K562 (cell line): ENCODE data around the gene PCSK6. TPM values are rescaled to one million over a fixed set of nuclear protein-coding genes. Genes with fewer than 3 reads are reported as not detected.

Experiments used
- ATAC-seq: fragments of 200-7000 bp; cut with Tn5 transposase; 3 replicates; pipeline ENCODE4 v1.9.1; 2020; ENCODE audit warnings: moderate library complexity
- BruUV-seq: library from RNA; stranded (reverse); fragments of 400-500 nt; replicated peaks from 2 replicates; lab custom pipeline; 2021; lab: Mats Ljungman, UMichigan
- CTCF ChIA-PET: fragments of 300-600 bp; formaldehyde crosslinking; extraction: SDS; loops from one replicate; lab custom pipeline; 2021; ENCODE audit warnings: low intra/inter-chr PET ratio; lab: Yijun Ruan, JAX
- POLR2A ChIA-PET: fragments of 300-600, 350-650 bp; sonication (Branson Sonifier 250); formaldehyde crosslinking; extraction: SDS; loops from one replicate; lab custom pipeline; 2021; ENCODE audit warnings: antibody characterized with exemption, inconsistent platforms; lab: Yijun Ruan, JAX
- DNase-seq, 4 experiments: peaks; one replicate each; pipeline versions ENCODE4 v3.0.0 to v3.0.0-alpha.2; 2011 to 2018; ENCODE audit warnings: low spot score in 3 of 4, mixed read lengths in 3 of 4; ENCODE audit errors: extremely low read depth in 1 of 4
- FAIRE-seq: peaks from 2 replicates; lab custom pipeline; 2011; peaks lifted over from hg19 to GRCh38; lab: Jason Lieb, UNC
- H2AFZ ChIP-seq: 2 replicates; pipeline ENCODE4 v1.6.0; 2011; ENCODE audit warnings: low read depth, low read length, control low read depth, inconsistent platforms
- H3K27ac ChIP-seq: fragments of 200-600 bp; 3 replicates; pipeline ENCODE4 v1.8.0; 2011; ENCODE audit warnings: low read depth, mild to moderate bottlenecking, control low read depth, inconsistent platforms, low read length, moderate library complexity, mixed read lengths; ENCODE audit errors: extremely low read depth
- H3K27me3 ChIP-seq, 2 experiments: fragments of 300-600 bp in 1 of 2; 2 replicates in 1 of 2; 3 replicates in 1 of 2; pipeline versions ENCODE4 v1.6.0 to v1.8.0; 2011; ENCODE audit warnings: inconsistent platforms in 2 of 2, low read length in 2 of 2, mild to moderate bottlenecking in 1 of 2, mixed read lengths in 1 of 2, moderate library complexity in 1 of 2; ENCODE audit not compliant: control insufficient read depth in 2 of 2, insufficient read depth in 2 of 2
- H3K36me3 ChIP-seq: fragments of 300-600 bp; 3 replicates; pipeline ENCODE4 v1.8.0; 2011; ENCODE audit warnings: mild to moderate bottlenecking, low read length, inconsistent platforms; ENCODE audit not compliant: control insufficient read depth, insufficient read depth
- H3K4me1 ChIP-seq, 2 experiments: fragments of 200-600 bp in 1 of 2; replicated peaks in 1 of 2; 2 replicates in 1 of 2; 3 replicates in 1 of 2; pipeline versions ENCODE4 v1.5.1 to v1.8.0; 2011; ENCODE audit warnings: inconsistent platforms in 2 of 2, low read length in 2 of 2, mild to moderate bottlenecking in 1 of 2, mixed read lengths in 1 of 2, moderate library complexity in 1 of 2; ENCODE audit not compliant: control insufficient read depth in 2 of 2, insufficient read depth in 2 of 2
- H3K4me2 ChIP-seq: 2 replicates; pipeline ENCODE4 v1.6.1; 2011; ENCODE audit warnings: low read length, control low read depth, inconsistent platforms, mixed read lengths; ENCODE audit not compliant: insufficient read depth
- H3K4me3 ChIP-seq: fragments of 200-600 bp; sonication (generic), shearing (Covaris generic); 2 replicates; pipeline ENCODE4 v1.5.1; 2016; ENCODE audit warnings: control low read depth, inconsistent platforms
- H3K79me2 ChIP-seq: fragments of 200-600 bp; 3 replicates; pipeline ENCODE4 v1.8.0; 2011; ENCODE audit warnings: low read length, inconsistent platforms; ENCODE audit not compliant: control insufficient read depth, insufficient read depth
- H3K9ac ChIP-seq, 2 experiments: 2 replicates each; pipeline versions ENCODE4 v1.6.0 to v1.6.1; 2011; ENCODE audit warnings: low read depth in 2 of 2, low read length in 2 of 2, control low read depth in 1 of 2, inconsistent platforms in 1 of 2, mild to moderate bottlenecking in 1 of 2, mixed read lengths in 1 of 2; ENCODE audit not compliant: insufficient read depth in 1 of 2
- H3K9me1 ChIP-seq: one replicate; pipeline ENCODE4 v1.6.0; 2011; ENCODE audit warnings: inconsistent platforms, mild to moderate bottlenecking, low read length, moderate library complexity; ENCODE audit not compliant: control insufficient read depth, insufficient read depth
- H3K9me3 ChIP-seq: replicated peaks from 2 replicates; pipeline ENCODE4 v1.5.1; 2011; ENCODE audit warnings: low read depth, low read length, inconsistent platforms; ENCODE audit not compliant: control insufficient read depth, insufficient read depth
- H4K20me1 ChIP-seq: replicated peaks from 2 replicates; pipeline ENCODE4 v1.6.1; 2011; ENCODE audit warnings: low read length, inconsistent platforms, mixed read lengths; ENCODE audit not compliant: control insufficient read depth, insufficient read depth
- MCM7 ChIP-seq, 2 experiments: fragments of 450-650 bp; IDR thresholded peaks; 2 replicates each; pipeline ENCODE4 v1.6.1; 2016 to 2018
- PHF21A ChIP-seq: fragments of 450-650 bp; IDR thresholded peaks from 2 replicates; pipeline ENCODE4 v1.6.1; 2017; ENCODE audit warnings: low read depth, borderline replicate concordance
- RAD21 ChIP-seq, 2 experiments: fragments of 250-450 bp in 1 of 2; fragments of 450-650 bp in 1 of 2; sonication (Bioruptor Pico) in 1 of 2; formaldehyde crosslinking in 1 of 2; IDR thresholded peaks in 1 of 2; conservative IDR thresholded peaks in 1 of 2; 2 replicates each; pipeline versions ENCODE4 v1.4.0 to v1.8.0; 2020 to 2022; ENCODE audit warnings: mild to moderate bottlenecking in 2 of 2, moderate library complexity in 1 of 2
- RBM17 ChIP-seq: fragments of 200-400 bp; formaldehyde crosslinking; IDR thresholded peaks from 2 replicates; pipeline ENCODE4 v1.6.1; 2017; ENCODE audit warnings: low read depth, mild to moderate bottlenecking, low read length, borderline replicate concordance
- SAP30 ChIP-seq: fragments of 200-600 bp; sonication (generic); IDR thresholded peaks from 2 replicates; pipeline ENCODE4 v1.6.1; 2012; ENCODE audit warnings: borderline replicate concordance, low read depth, mild to moderate bottlenecking, moderate library complexity, low read length, control low read depth, inconsistent platforms; ENCODE audit not compliant: insufficient read depth, poor library complexity, severe bottlenecking
- SUPT5H ChIP-seq: fragments of 450-650 bp; IDR thresholded peaks from 2 replicates; pipeline ENCODE4 v1.6.1; 2016
- TAF9B ChIP-seq: fragments of 450-650 bp; IDR thresholded peaks from 2 replicates; pipeline ENCODE4 v1.6.1; 2018; ENCODE audit warnings: mild to moderate bottlenecking; ENCODE audit not compliant: partially characterized antibody
- ZBTB7A ChIP-seq: IDR thresholded peaks from 2 replicates; pipeline ENCODE4 v1.6.1; 2011; ENCODE audit warnings: low read depth, mild to moderate bottlenecking, low read length, moderate library complexity, borderline replicate concordance; ENCODE audit not compliant: control insufficient read depth
- ZNF551 ChIP-seq: fragments of 250-450 bp; sonication (Bioruptor Pico); IDR thresholded peaks from 2 replicates; pipeline ENCODE4 v1.5.0; 2021; ENCODE audit warnings: mild to moderate bottlenecking, moderate library complexity
- ZNF655 ChIP-seq: fragments of 250-450 bp; sonication (Bioruptor Pico); IDR thresholded peaks from 2 replicates; pipeline ENCODE4 v1.5.0; 2021
- WGBS: fragments of 100-300 bp; shearing (Covaris generic); methylation state at CpG from one replicate; pipeline ENCODE4 v1.1.6; 2016; ENCODE audit warnings: low coverage, mixed read lengths; ENCODE audit not compliant: insufficient coverage; ENCODE audit errors: missing lambda C conversion rate; 5-methylcytosine and 5-hydroxymethylcytosine counted together
- in situ Hi-C: fragments of 300-500 bp; cut with MboI; formaldehyde crosslinking; loops from 4 replicates; pipeline ENCODE4 v1.15.0; 2018; ENCODE audit warnings: inconsistent platforms, mixed read lengths
- intact Hi-C: fragments of 100-400 bp; cut with micrococcal nuclease; formaldehyde crosslinking; loops from 2 replicates; pipeline ENCODE4 v1.14.2; 2022
- polyA plus RNA-seq, 8 experiments: library from polyadenylated mRNA; depleted of rRNA in 4 of 8; stranded (reverse) in 5 of 8; unstranded in 3 of 8; fragments of >200 nt; fragmentation: Nextera tagmentation in 2 of 8; fragmentation: Illumina TruSeq in 1 of 8; extraction: Ambion mirVana in 2 of 8; extraction: Trizol in 1 of 8; gene quantifications; 2 replicates each; pipeline versions ENCODE4 v1.2.1 to v1.2.3, GENCODE V29; 2011 to 2014; ENCODE audit warnings: inconsistent platforms in 1 of 8, missing spikeins in 1 of 8
- total RNA-seq, 7 experiments: library from RNA; depleted of rRNA in 6 of 7; stranded (reverse); fragments of >200 nt in 6 of 7; fragmentation: Illumina TruSeq in 2 of 7; extraction: Trizol in 2 of 7; gene quantifications; 2 replicates each; pipeline versions ENCODE4 v1.2.1 to v1.2.3, GENCODE V29; 2011 to 2021; ENCODE audit warnings: low replicate concordance in 1 of 7
- TF ChIP-seq, protein P1 (sequence below): fragments of 450-650 bp; IDR thresholded peaks from 2 replicates; pipeline ENCODE4 v1.6.1; 2017; ENCODE audit warnings: mild to moderate bottlenecking, moderate library complexity

The PCSK6 gene
- total and polyA plus RNA-seq, 9 of the 15 experiments (the other 6 are each of a cell fraction or from before 2014, with no cell fraction given): 2.2 to 32.6 (median 14.5) TPM

- no peak overlapping the region for H3K4me2 ChIP-seq
- no peak for TF ChIP-seq ZNF655
- DNase-seq (no peak), ATAC-seq (no peak), FAIRE-seq (no peak)
- WGBS: 47% methylated on average over 6 of the region's 6 CpGs
- H2AFZ ChIP-seq: no peak overlapping the region
- H3K79me2 ChIP-seq: peaks cover 23% of the 10 kb centered on the region
- H3K27me3 ChIP-seq: peaks cover 0 to 23% of the 10 kb centered on the region in 2 experiments; a peak in 1 of 5 replicates
- in situ Hi-C loops (no loop called here), intact Hi-C loops (no loop called here)
- H3K9ac ChIP-seq: no peak overlapping the region
- peaks cover 14% of the 10 kb centered on the region; the same call in 1 of the 2 replicates for H4K20me1 ChIP-seq
- peaks cover under 1 to 28% of the 10 kb centered on the region in 2 experiments; a peak in 4 of 5 replicates for H3K4me1 ChIP-seq
- H3K27ac ChIP-seq: no peak overlapping the region
- no TSS peak for BruUV-seq
- H3K4me3 ChIP-seq: no peak overlapping the region
- ChIA-PET CTCF (no interaction called here), POLR2A (interaction anchor here (0.7 to 2.2 kb wide), 6 partner anchors 9 to 68 kb away, joined by 3 to 7 read pairs (median 4); no protein-coding TSS in a partner anchor)
- no peaks in the 10 kb centered on the region for H3K9me3 ChIP-seq
- H3K36me3 ChIP-seq: peaks cover 29% of the 10 kb centered on the region
- no peaks in the 10 kb centered on the region for H3K9me1 ChIP-seq
These were observed 6.0 kb downstream of the PCSK6 start for GRCh38 chr15:101483462-101483861.

GRCh38 chr15:101482526-101483371 lies 6.8 kb downstream of the PCSK6 start:
- Histone ChIP-seq H3K4me2 (no peak overlapping the region), H3K27ac (no peak overlapping the region), H3K36me3 (peaks cover 29% of the 10 kb centered on the region), H3K9me1 (no peaks in the 10 kb centered on the region), H3K4me3 (no peak overlapping the region), H3K27me3 (peaks cover 0 to 23% of the 10 kb centered on the region in 2 experiments; a peak in 1 of 5 replicates), H3K9ac (no peak overlapping the region; a peak in 1 of 4 replicates), H3K79me2 (peaks cover 23% of the 10 kb centered on the region), H3K9me3 (no peaks in the 10 kb centered on the region), H3K4me1 (peaks cover 8 to 30% of the 10 kb centered on the region in 2 experiments; a peak in 4 of 5 replicates), H2AFZ (no peak overlapping the region), H4K20me1 (peaks cover 19% of the 10 kb centered on the region; the same call in 1 of the 2 replicates)
- ChIA-PET CTCF (no interaction called here), POLR2A (interaction anchor here (0.6 to 2.2 kb wide), 10 partner anchors 9 to 199 kb away, joined by 3 to 7 read pairs (median 3); no protein-coding TSS in a partner anchor)
- DNase-seq (no peak), ATAC-seq (no peak), FAIRE-seq (no peak)
- WGBS: 70% methylated on average over 20 of the region's 21 CpGs
- in situ Hi-C loops (no loop called here), intact Hi-C loops (no loop called here)
- BruUV-seq: no TSS peak
- TF ChIP-seq ZNF551 (CRISPR knock-in tag) (no peak), PHF21A (no peak), MCM7 (IDR thresholded peaks at IDR 0.05) (no peak), TAF9B (no peak), ZBTB7A (no peak), RAD21 (CRISPR knock-in tag; conservative IDR thresholded peaks at IDR 0.05 in 1 of 2, IDR thresholded peaks at IDR 0.05 in 1 of 2) (no peak), SAP30 (no peak), RBM17 (no peak), SUPT5H (no peak)
- TF ChIP-seq, protein P1, sequence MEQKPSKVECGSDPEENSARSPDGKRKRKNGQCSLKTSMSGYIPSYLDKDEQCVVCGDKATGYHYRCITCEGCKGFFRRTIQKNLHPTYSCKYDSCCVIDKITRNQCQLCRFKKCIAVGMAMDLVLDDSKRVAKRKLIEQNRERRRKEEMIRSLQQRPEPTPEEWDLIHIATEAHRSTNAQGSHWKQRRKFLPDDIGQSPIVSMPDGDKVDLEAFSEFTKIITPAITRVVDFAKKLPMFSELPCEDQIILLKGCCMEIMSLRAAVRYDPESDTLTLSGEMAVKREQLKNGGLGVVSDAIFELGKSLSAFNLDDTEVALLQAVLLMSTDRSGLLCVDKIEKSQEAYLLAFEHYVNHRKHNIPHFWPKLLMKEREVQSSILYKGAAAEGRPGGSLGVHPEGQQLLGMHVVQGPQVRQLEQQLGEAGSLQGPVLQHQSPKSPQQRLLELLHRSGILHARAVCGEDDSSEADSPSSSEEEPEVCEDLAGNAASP: no peak
